K562 (cell line): Measurements from ENCODE around the gene HDAC9. TPM values are rescaled to one million over a fixed set of nuclear protein-coding genes. Genes with fewer than 3 reads are reported as not detected.

Experiments
- ATAC-seq: fragments of 200-7000 bp; cut with Tn5 transposase; 3 replicates; pipeline ENCODE4 v1.9.1; 2020; ENCODE audit warnings: moderate library complexity
- BruUV-seq: library from RNA; stranded (reverse); fragments of 400-500 nt; replicated peaks from 2 replicates; lab custom pipeline; 2021; lab: Mats Ljungman, UMichigan
- CTCF ChIA-PET: fragments of 300-600 bp; formaldehyde crosslinking; extraction: SDS; loops from one replicate; lab custom pipeline; 2021; ENCODE audit warnings: low intra/inter-chr PET ratio; lab: Yijun Ruan, JAX
- POLR2A ChIA-PET: fragments of 300-600, 350-650 bp; sonication (Branson Sonifier 250); formaldehyde crosslinking; extraction: SDS; loops from one replicate; lab custom pipeline; 2021; ENCODE audit warnings: antibody characterized with exemption, inconsistent platforms; lab: Yijun Ruan, JAX
- DNase-seq, 4 experiments: peaks; one replicate each; pipeline versions ENCODE4 v3.0.0 to v3.0.0-alpha.2; 2011 to 2018; ENCODE audit warnings: low spot score in 3 of 4, mixed read lengths in 3 of 4; ENCODE audit errors: extremely low read depth in 1 of 4
- FAIRE-seq: peaks from 2 replicates; lab custom pipeline; 2011; peaks lifted over from hg19 to GRCh38; lab: Jason Lieb, UNC
- H2AFZ ChIP-seq: 2 replicates; pipeline ENCODE4 v1.6.0; 2011; ENCODE audit warnings: low read depth, low read length, control low read depth, inconsistent platforms
- H3K27ac ChIP-seq: fragments of 200-600 bp; 3 replicates; pipeline ENCODE4 v1.8.0; 2011; ENCODE audit warnings: low read depth, mild to moderate bottlenecking, control low read depth, inconsistent platforms, low read length, moderate library complexity, mixed read lengths; ENCODE audit errors: extremely low read depth
- H3K27me3 ChIP-seq, 2 experiments: fragments of 300-600 bp in 1 of 2; 2 replicates in 1 of 2; 3 replicates in 1 of 2; pipeline versions ENCODE4 v1.6.0 to v1.8.0; 2011; ENCODE audit warnings: inconsistent platforms in 2 of 2, low read length in 2 of 2, mild to moderate bottlenecking in 1 of 2, mixed read lengths in 1 of 2, moderate library complexity in 1 of 2; ENCODE audit not compliant: control insufficient read depth in 2 of 2, insufficient read depth in 2 of 2
- H3K36me3 ChIP-seq: fragments of 300-600 bp; 3 replicates; pipeline ENCODE4 v1.8.0; 2011; ENCODE audit warnings: mild to moderate bottlenecking, low read length, inconsistent platforms; ENCODE audit not compliant: control insufficient read depth, insufficient read depth
- H3K4me1 ChIP-seq, 2 experiments: fragments of 200-600 bp in 1 of 2; replicated peaks in 1 of 2; 2 replicates in 1 of 2; 3 replicates in 1 of 2; pipeline versions ENCODE4 v1.5.1 to v1.8.0; 2011; ENCODE audit warnings: inconsistent platforms in 2 of 2, low read length in 2 of 2, mild to moderate bottlenecking in 1 of 2, mixed read lengths in 1 of 2, moderate library complexity in 1 of 2; ENCODE audit not compliant: control insufficient read depth in 2 of 2, insufficient read depth in 2 of 2
- H3K4me2 ChIP-seq: 2 replicates; pipeline ENCODE4 v1.6.1; 2011; ENCODE audit warnings: low read length, control low read depth, inconsistent platforms, mixed read lengths; ENCODE audit not compliant: insufficient read depth
- H3K4me3 ChIP-seq: fragments of 200-600 bp; sonication (generic), shearing (Covaris generic); 2 replicates; pipeline ENCODE4 v1.5.1; 2016; ENCODE audit warnings: control low read depth, inconsistent platforms
- H3K79me2 ChIP-seq: fragments of 200-600 bp; 3 replicates; pipeline ENCODE4 v1.8.0; 2011; ENCODE audit warnings: low read length, inconsistent platforms; ENCODE audit not compliant: control insufficient read depth, insufficient read depth
- H3K9ac ChIP-seq, 2 experiments: 2 replicates each; pipeline versions ENCODE4 v1.6.0 to v1.6.1; 2011; ENCODE audit warnings: low read depth in 2 of 2, low read length in 2 of 2, control low read depth in 1 of 2, inconsistent platforms in 1 of 2, mild to moderate bottlenecking in 1 of 2, mixed read lengths in 1 of 2; ENCODE audit not compliant: insufficient read depth in 1 of 2
- H3K9me1 ChIP-seq: one replicate; pipeline ENCODE4 v1.6.0; 2011; ENCODE audit warnings: inconsistent platforms, mild to moderate bottlenecking, low read length, moderate library complexity; ENCODE audit not compliant: control insufficient read depth, insufficient read depth
- H3K9me3 ChIP-seq: replicated peaks from 2 replicates; pipeline ENCODE4 v1.5.1; 2011; ENCODE audit warnings: low read depth, low read length, inconsistent platforms; ENCODE audit not compliant: control insufficient read depth, insufficient read depth
- H4K20me1 ChIP-seq: replicated peaks from 2 replicates; pipeline ENCODE4 v1.6.1; 2011; ENCODE audit warnings: low read length, inconsistent platforms, mixed read lengths; ENCODE audit not compliant: control insufficient read depth, insufficient read depth
- CXXC5 ChIP-seq: fragments of 250-450 bp; sonication (Bioruptor Pico); IDR thresholded peaks from 2 replicates; pipeline ENCODE4 v1.8.0; 2022; ENCODE audit warnings: inconsistent platforms, mild to moderate bottlenecking, moderate library complexity
- EP400 ChIP-seq: fragments of 450-650 bp; IDR thresholded peaks from 2 replicates; pipeline ENCODE4 v1.6.1; 2017; ENCODE audit warnings: antibody characterized with exemption, mild to moderate bottlenecking, moderate library complexity
- FOSL1 ChIP-seq: fragments of 200-800 bp; sonication (Bioruptor generic); conservative IDR thresholded peaks from 2 replicates; pipeline ENCODE4 v1.6.1; 2016; ENCODE audit warnings: missing genetic modification characterization, missing compliant biosample characterization
- GABPA ChIP-seq: fragments of 200-800 bp; sonication (Bioruptor generic); conservative IDR thresholded peaks from 2 replicates; pipeline ENCODE4 v1.6.1; 2016; ENCODE audit warnings: low read depth, missing genetic modification characterization, missing compliant biosample characterization
- GATAD2B ChIP-seq: fragments of 450-650 bp; IDR thresholded peaks from 2 replicates; pipeline ENCODE4 v1.6.1; 2017; ENCODE audit warnings: mild to moderate bottlenecking, borderline replicate concordance
- GTF2E2 ChIP-seq: fragments of 200-800 bp; sonication (Bioruptor generic); IDR thresholded peaks from 2 replicates; pipeline ENCODE4 v1.6.1; 2016; ENCODE audit warnings: missing genetic modification characterization, missing compliant biosample characterization
- HNRNPLL ChIP-seq: fragments of 200-400 bp; formaldehyde crosslinking; IDR thresholded peaks from 2 replicates; pipeline ENCODE4 v1.6.1; 2017; ENCODE audit warnings: low read length, low read depth, mild to moderate bottlenecking; ENCODE audit not compliant: poor library complexity, severe bottlenecking
- MIER1 ChIP-seq: fragments of 450-650 bp; IDR thresholded peaks from 2 replicates; pipeline ENCODE4 v1.6.1; 2016; ENCODE audit warnings: antibody characterized with exemption, mild to moderate bottlenecking, low read depth
- PML ChIP-seq: IDR thresholded peaks from 2 replicates; pipeline ENCODE4 v1.6.1; 2012; ENCODE audit warnings: low read length, inconsistent platforms
- POLR2A ChIP-seq: fragments of 450-650 bp; conservative IDR thresholded peaks from 2 replicates; pipeline ENCODE4 v1.6.1; 2016
- SETDB1 ChIP-seq: IDR thresholded peaks from one replicate; pipeline ENCODE4 v1.6.1; 2012; ENCODE audit warnings: low read length, control low read depth, inconsistent platforms
- SIX5 ChIP-seq, 2 experiments: IDR thresholded peaks; 2 replicates each; pipeline ENCODE4 v1.6.1; 2011; ENCODE audit warnings: low read length in 2 of 2, borderline replicate concordance in 1 of 2, low read depth in 1 of 2, mild to moderate bottlenecking in 1 of 2, moderate library complexity in 1 of 2; ENCODE audit not compliant: insufficient read depth in 1 of 2
- SREBF2 ChIP-seq: sonication (generic); formaldehyde crosslinking; IDR thresholded peaks from 2 replicates; pipeline ENCODE4 v1.4.0; 2020; ENCODE audit warnings: mild to moderate bottlenecking, missing genetic modification reagents
- U2AF1 ChIP-seq: fragments of 200-400 bp; formaldehyde crosslinking; optimal IDR thresholded peaks from 2 replicates; pipeline ENCODE3; 2017; ENCODE audit warnings: mild to moderate bottlenecking, low read depth, low read length, moderate library complexity
- USF2 ChIP-seq: sonication (generic); formaldehyde crosslinking; IDR thresholded peaks from 2 replicates; pipeline ENCODE4 v1.5.0; 2020; ENCODE audit warnings: missing genetic modification reagents
- ZBED1 ChIP-seq: IDR thresholded peaks from 2 replicates; pipeline ENCODE4 v1.6.1; 2014
- ZNF140 ChIP-seq: fragments of 250-450 bp; sonication (Bioruptor Pico); IDR thresholded peaks from 2 replicates; pipeline ENCODE4 v1.8.0; 2021; ENCODE audit warnings: moderate library complexity, mild to moderate bottlenecking, inconsistent platforms
- ZNF165 ChIP-seq: fragments of 250-450 bp; sonication (Bioruptor Pico); IDR thresholded peaks from 2 replicates; pipeline ENCODE4 v1.4.0; 2020; ENCODE audit warnings: borderline replicate concordance
- ZNF589 ChIP-seq: fragments of 200-800 bp; sonication (Bioruptor generic); IDR thresholded peaks from 2 replicates; pipeline ENCODE4 v1.6.1; 2016; ENCODE audit warnings: low read depth, missing genetic modification characterization, missing compliant biosample characterization
- WGBS: fragments of 100-300 bp; shearing (Covaris generic); methylation state at CpG from one replicate; pipeline ENCODE4 v1.1.6; 2016; ENCODE audit warnings: low coverage, mixed read lengths; ENCODE audit not compliant: insufficient coverage; ENCODE audit errors: missing lambda C conversion rate; 5-methylcytosine and 5-hydroxymethylcytosine counted together
- in situ Hi-C: fragments of 300-500 bp; cut with MboI; formaldehyde crosslinking; loops from 4 replicates; pipeline ENCODE4 v1.15.0; 2018; ENCODE audit warnings: inconsistent platforms, mixed read lengths
- intact Hi-C: fragments of 100-400 bp; cut with micrococcal nuclease; formaldehyde crosslinking; loops from 2 replicates; pipeline ENCODE4 v1.14.2; 2022
- polyA plus RNA-seq, 8 experiments: library from polyadenylated mRNA; depleted of rRNA in 4 of 8; stranded (reverse) in 5 of 8; unstranded in 3 of 8; fragments of >200 nt; fragmentation: Nextera tagmentation in 2 of 8; fragmentation: Illumina TruSeq in 1 of 8; extraction: Ambion mirVana in 2 of 8; extraction: Trizol in 1 of 8; gene quantifications; 2 replicates each; pipeline versions ENCODE4 v1.2.1 to v1.2.3, GENCODE V29; 2011 to 2014; ENCODE audit warnings: inconsistent platforms in 1 of 8, missing spikeins in 1 of 8
- total RNA-seq, 7 experiments: library from RNA; depleted of rRNA in 6 of 7; stranded (reverse); fragments of >200 nt in 6 of 7; fragmentation: Illumina TruSeq in 2 of 7; extraction: Trizol in 2 of 7; gene quantifications; 2 replicates each; pipeline versions ENCODE4 v1.2.1 to v1.2.3, GENCODE V29; 2011 to 2021; ENCODE audit warnings: low replicate concordance in 1 of 7
- TF ChIP-seq, protein P1 (sequence below): fragments of 250-450 bp; sonication (Bioruptor Pico); IDR thresholded peaks from 2 replicates; pipeline ENCODE4 v1.5.0; 2021

The HDAC9 gene
- total and polyA plus RNA-seq, 9 of the 15 experiments (the other 6 are each of a cell fraction or from before 2014, with no cell fraction given), result 0.08 to 0.91 (median 0.33) TPM

GRCh38 chr7:18555120-18555519, 59.6 kb downstream of the HDAC9 start (continued):
- TF ChIP-seq GATAD2B, result no peak
- no peak for TF ChIP-seq MIER1
- TF ChIP-seq USF2 (CRISPR knock-in tag), result no peak

DNA sequence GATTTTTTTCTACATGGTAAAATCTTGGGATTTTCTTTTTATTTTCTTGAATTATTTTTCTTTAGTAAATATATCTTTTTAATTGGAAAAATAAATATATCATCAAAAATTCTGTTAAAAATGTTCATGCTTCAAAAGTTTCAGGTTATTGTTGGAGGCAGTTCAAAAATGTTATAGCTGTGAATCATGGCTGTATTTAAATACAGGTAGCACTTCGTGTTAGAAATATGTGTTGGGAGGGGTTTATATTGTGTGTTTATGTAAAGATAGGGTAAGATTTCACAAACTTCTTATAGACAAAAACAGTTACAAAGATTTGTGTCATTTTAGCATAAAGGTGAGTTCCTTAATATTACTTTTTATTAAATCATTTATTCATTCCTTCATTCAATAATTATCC, 60.4 kb downstream of the HDAC9 start:
- ChIA-PET CTCF (no interaction called here), POLR2A (no interaction called here)
- Histone ChIP-seq H3K9ac (no peak overlapping the region), H3K79me2 (no peaks in the 10 kb centered on the region), H3K36me3 (no peaks in the 10 kb centered on the region), H3K9me3 (no peaks in the 10 kb centered on the region), H3K4me1 (no peaks in the 10 kb centered on the region), H3K27ac (no peak overlapping the region), H4K20me1 (no peaks in the 10 kb centered on the region), H2AFZ (no peak overlapping the region), H3K4me2 (no peak overlapping the region), H3K27me3 (no peaks in the 10 kb centered on the region), H3K9me1 (no peaks in the 10 kb centered on the region), H3K4me3 (no peak overlapping the region)
- FAIRE-seq (no peak), ATAC-seq (no peak), DNase-seq (no peak)
- TF ChIP-seq ZNF140 (CRISPR knock-in tag) (no peak), U2AF1 (no peak), SETDB1 (no peak), FOSL1 (tag) (no peak), ZBED1 (no peak), GTF2E2 (tag) (no peak), HNRNPLL (no peak), GABPA (no peak), CXXC5 (CRISPR knock-in tag) (no peak), ZNF165 (CRISPR knock-in tag) (no peak), ZNF589 (CRISPR knock-in tag) (no peak), SIX5 (IDR thresholded peaks at IDR 0.05; ENCODE audit: borderline replicate concordance in 1 of 2, insufficient read depth in 1 of 2, low read depth in 1 of 2, low read length in 2 of 2) (no peak), EP400 (no peak), PML (no peak), SREBF2 (CRISPR knock-in tag) (no peak), POLR2A (no peak)
- TF ChIP-seq, protein P1, sequence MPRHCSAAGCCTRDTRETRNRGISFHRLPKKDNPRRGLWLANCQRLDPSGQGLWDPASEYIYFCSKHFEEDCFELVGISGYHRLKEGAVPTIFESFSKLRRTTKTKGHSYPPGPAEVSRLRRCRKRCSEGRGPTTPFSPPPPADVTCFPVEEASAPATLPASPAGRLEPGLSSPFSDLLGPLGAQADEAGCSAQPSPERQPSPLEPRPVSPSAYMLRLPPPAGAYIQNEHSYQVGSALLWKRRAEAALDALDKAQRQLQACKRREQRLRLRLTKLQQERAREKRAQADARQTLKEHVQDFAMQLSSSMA, result no peak
- intact Hi-C loops, result no loop called here
- BruUV-seq, result no TSS peak
- in situ Hi-C loops, result no loop called here
- WGBS, result 0% methylated on average over 1 of the region's 1 CpG
